Neuron (in vitro differentiated cells): Measurements from ENCODE around the gene MKNK1.
"Not testable (repeated sequence)": the region's sequence is repeated elsewhere in the genome, so short reads cannot be mapped to it uniquely, and the experiment has no call there.

Source experiments
- H2AFZ ChIP-seq: one replicate; pipeline ENCODE4 v1.6.1; 2013; ENCODE audit warnings: low read depth, mild to moderate bottlenecking, inconsistent platforms, low read length, moderate library complexity
- H3K27me3 ChIP-seq: one replicate; pipeline ENCODE4 v1.6.1; 2013; ENCODE audit warnings: low read length; ENCODE audit not compliant: insufficient read depth
- H3K36me3 ChIP-seq: one replicate; pipeline ENCODE4 v1.6.1; 2013; ENCODE audit warnings: low read length; ENCODE audit not compliant: insufficient read depth
- H3K4me1 ChIP-seq: one replicate; pipeline ENCODE4 v1.6.1; 2013; ENCODE audit warnings: low read length; ENCODE audit not compliant: insufficient read depth
- H3K4me3 ChIP-seq: 2 replicates; pipeline ENCODE4 v1.5.1; 2013; ENCODE audit warnings: mild to moderate bottlenecking, low read length, moderate library complexity
- H3K9me3 ChIP-seq: one replicate; pipeline ENCODE4 v1.6.1; 2013; ENCODE audit warnings: low read length

MKNK1 gene

DNA sequence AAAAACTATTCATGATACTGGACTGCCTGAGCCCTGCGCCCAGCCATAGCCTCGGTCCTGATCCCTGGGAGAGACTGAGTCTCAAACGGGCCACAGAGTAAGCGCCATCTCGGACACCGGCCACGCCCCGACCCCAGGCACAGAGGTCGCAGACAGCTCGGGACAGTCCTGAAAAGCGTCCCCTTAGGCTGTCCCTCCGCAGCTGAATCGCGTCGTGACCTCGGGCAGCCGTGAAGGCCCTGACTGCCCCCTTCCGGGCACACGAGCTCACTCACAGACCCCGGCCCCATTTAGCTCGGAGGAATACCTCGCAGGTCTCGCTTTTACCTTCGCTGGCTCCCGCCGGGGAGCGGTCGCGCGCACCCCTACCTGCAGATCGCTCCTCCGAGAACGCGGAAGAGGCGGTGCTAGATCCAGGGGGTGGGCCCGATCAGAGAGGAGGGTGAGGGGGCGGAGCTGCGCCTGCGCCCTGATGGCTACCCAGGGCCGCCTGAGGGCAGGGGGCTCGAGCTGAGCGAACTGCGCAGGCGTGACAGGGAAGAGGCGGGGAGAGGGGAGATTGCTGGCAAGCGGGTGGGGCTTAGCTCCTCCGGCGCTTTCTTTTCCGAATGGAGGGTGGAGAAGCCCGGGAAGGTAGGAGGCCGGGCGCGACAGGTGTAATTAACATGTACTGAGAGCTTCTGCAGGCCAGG is at the start of gene MKNK1:
Gene MKNK1 (minus strand): TSS at position 411 of the 692 bp plus-strand sequence. CDS start 20,941 bp downstream, outside the sequence.
- Histone ChIP-seq H3K27me3 (no peaks in the 10 kb centered on the region), H2AFZ (peak within 1 kb of the TSS; percentile 94), H3K36me3 (no peaks in the 10 kb centered on the region), H3K4me3 (peak within 1 kb of the TSS; percentile 79), H3K9me3 (no peaks in the 10 kb centered on the region), H3K4me1 (peaks cover 9% of the 10 kb centered on the region)

GRCh38 chr1:46653405-46653958 is 49.4 kb upstream of the MKNK1 start:
- no peak overlapping the region for H3K4me3 ChIP-seq
- H3K4me1 ChIP-seq = no peaks in the 10 kb centered on the region
- peaks cover 54% of the 10 kb centered on the region for H3K36me3 ChIP-seq

DNA sequence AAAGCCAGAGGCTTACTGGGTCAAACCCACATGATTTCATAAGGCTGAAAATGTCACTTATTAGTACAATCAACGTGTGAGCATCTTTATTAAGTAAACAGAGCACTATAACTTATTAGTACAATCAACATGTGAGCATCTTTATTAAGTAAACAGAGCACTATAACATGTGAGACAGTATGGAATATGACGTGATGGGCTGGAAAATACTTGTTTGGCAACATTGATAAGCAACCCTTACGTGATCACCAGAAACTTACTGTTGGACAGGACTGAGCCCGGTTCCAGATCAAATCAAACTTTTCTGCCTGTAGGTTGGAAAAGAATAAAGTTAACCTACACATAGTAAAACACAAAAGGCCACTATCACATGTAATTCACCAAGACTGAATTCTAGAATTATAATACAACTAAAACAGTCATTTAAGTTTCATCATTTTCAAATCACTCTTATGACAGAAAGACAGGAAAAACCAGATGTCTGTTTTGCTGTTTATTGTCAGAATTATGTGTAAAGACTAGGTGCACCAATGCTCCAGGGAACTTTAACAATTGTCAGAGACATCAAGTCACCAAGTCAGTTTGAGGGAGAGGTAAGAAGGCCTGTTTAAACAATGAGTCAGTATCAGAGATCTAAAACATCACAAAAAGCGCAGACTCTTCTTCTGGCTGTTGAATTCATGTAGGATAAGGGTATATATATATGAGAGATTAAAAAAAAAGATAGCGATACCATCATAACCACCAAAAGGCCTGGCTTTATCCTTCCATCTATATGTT is 48.4 kb upstream of the MKNK1 start:
- no peak overlapping the region for H3K4me3 ChIP-seq
- H3K4me1 ChIP-seq = no peaks in the 10 kb centered on the region
- H2AFZ ChIP-seq = no peak overlapping the region
- H3K36me3 ChIP-seq = peaks cover 46% of the 10 kb centered on the region
- peaks cover 14% of the 10 kb centered on the region for H3K9me3 ChIP-seq
- H3K27me3 ChIP-seq = no peaks in the 10 kb centered on the region

More at GRCh38 chr1:46653405-46653958, 49.4 kb upstream of the MKNK1 start:
- no peak overlapping the region for H2AFZ ChIP-seq
- H3K9me3 ChIP-seq = peaks cover 14% of the 10 kb centered on the region
- no peaks in the 10 kb centered on the region for H3K27me3 ChIP-seq

DNA sequence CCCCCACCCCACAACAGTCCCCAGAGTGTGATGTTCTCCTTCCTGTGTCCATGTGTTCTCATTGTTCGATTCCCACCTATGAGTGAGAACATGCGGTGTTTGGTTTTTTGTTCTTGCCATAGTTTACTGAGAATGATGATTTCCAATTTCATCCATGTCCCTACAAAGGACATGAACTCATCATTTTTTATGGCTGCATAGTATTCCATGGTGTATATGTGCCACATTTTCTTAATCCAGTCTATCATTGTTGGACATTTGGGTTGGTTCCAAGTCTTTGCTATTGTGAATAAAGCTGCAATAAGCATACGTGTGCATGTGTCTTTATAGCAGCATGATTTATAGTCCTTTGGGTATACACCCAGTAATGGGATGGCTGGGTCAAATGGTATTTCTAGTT is 47.1 kb upstream of the MKNK1 start:
- not testable (repeated sequence) for H3K4me3 ChIP-seq, H3K4me1 ChIP-seq, H2AFZ ChIP-seq, H3K27me3 ChIP-seq
- Histone ChIP-seq H3K36me3 (peaks cover 37% of the 10 kb centered on the region), H3K9me3 (peaks cover 12% of the 10 kb centered on the region)

DNA sequence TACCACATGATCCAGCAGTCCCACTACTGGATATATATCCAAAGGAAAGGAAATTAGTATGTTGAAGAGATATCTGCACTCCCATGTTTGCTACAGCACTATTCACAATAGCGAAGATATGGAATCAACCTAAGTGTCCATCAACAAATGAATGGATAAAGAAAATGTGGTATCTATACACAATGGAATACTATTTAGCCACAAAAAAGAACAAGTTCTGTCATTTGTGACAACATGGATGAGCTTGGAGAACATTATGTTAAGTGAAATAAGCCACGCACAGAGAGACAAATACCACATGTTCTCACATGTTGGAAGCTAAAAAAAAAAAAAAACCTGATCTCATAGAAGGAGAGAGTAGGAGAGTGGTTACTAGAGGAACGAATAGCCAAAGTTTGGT is 46.4 kb upstream of the MKNK1 start:
- Histone ChIP-seq H3K36me3 (peaks cover 34% of the 10 kb centered on the region), H2AFZ (no peak overlapping the region), H3K4me3 (no peak overlapping the region), H3K9me3 (peaks cover 10% of the 10 kb centered on the region), H3K4me1 (no peaks in the 10 kb centered on the region), H3K27me3 (no peaks in the 10 kb centered on the region)

- Histone ChIP-seq H3K9me3 (peaks cover 6% of the 10 kb centered on the region), H3K4me3 (no peak overlapping the region), H3K36me3 (peaks cover 31% of the 10 kb centered on the region), H2AFZ (no peak overlapping the region), H3K4me1 (no peaks in the 10 kb centered on the region), H3K27me3 (no peaks in the 10 kb centered on the region)
Measured at GRCh38 chr1:46649764-46650163, 45.7 kb upstream of the MKNK1 start.

GRCh38 chr1:46647611-46648010 is 43.5 kb upstream of the MKNK1 start:
- no peak overlapping the region for H3K4me3 ChIP-seq
- H3K4me1 ChIP-seq = no peaks in the 10 kb centered on the region
- no peak overlapping the region for H2AFZ ChIP-seq
- H3K27me3 ChIP-seq = no peaks in the 10 kb centered on the region
- peaks cover 43% of the 10 kb centered on the region for H3K36me3 ChIP-seq
- peaks cover 6% of the 10 kb centered on the region for H3K9me3 ChIP-seq

- no peak overlapping the region for H2AFZ ChIP-seq
- peaks cover 42% of the 10 kb centered on the region for H3K36me3 ChIP-seq
- H3K27me3 ChIP-seq = no peaks in the 10 kb centered on the region
- no peak overlapping the region for H3K4me3 ChIP-seq
- H3K4me1 ChIP-seq = no peaks in the 10 kb centered on the region
- H3K9me3 ChIP-seq = peaks cover 6% of the 10 kb centered on the region
Measured at GRCh38 chr1:46646844-46647243, 42.8 kb upstream of the MKNK1 start.

DNA sequence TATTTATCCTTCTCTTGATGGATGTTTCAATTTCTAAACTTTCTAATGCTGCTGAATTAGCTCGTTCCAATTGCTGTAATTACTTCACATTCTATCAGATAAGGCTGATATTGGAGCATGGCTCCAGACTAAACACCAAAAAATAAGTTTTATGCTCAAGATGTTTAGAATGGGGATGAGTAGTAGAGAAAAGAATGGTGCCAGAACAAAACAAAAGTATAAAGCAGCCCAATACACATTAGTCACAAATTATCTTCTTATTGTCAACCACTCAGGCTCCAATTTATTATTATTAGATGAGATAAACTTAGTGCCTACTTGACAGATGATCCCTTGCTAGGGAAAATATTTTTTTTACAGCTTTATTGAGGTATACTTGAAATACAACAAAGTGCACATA is 42.3 kb upstream of the MKNK1 start:
- Histone ChIP-seq H3K36me3 (peaks cover 44% of the 10 kb centered on the region), H3K4me3 (no peak overlapping the region), H2AFZ (no peak overlapping the region), H3K9me3 (peaks cover 6% of the 10 kb centered on the region), H3K27me3 (no peaks in the 10 kb centered on the region), H3K4me1 (no peaks in the 10 kb centered on the region)

GRCh38 chr1:46645815-46646214 is 41.7 kb upstream of the MKNK1 start:
- Histone ChIP-seq H2AFZ (no peak overlapping the region), H3K4me1 (no peaks in the 10 kb centered on the region), H3K4me3 (no peak overlapping the region), H3K9me3 (peaks cover 6% of the 10 kb centered on the region), H3K36me3 (peaks cover 44% of the 10 kb centered on the region), H3K27me3 (no peaks in the 10 kb centered on the region)

- H3K9me3 ChIP-seq = no peaks in the 10 kb centered on the region
- no peaks in the 10 kb centered on the region for H3K27me3 ChIP-seq
- H3K36me3 ChIP-seq = peaks cover 38% of the 10 kb centered on the region
- H3K4me1 ChIP-seq = no peaks in the 10 kb centered on the region
- H2AFZ ChIP-seq = no peak overlapping the region
- no peak overlapping the region for H3K4me3 ChIP-seq
Measured at GRCh38 chr1:46643368-46643775, 39.3 kb upstream of the MKNK1 start.

DNA sequence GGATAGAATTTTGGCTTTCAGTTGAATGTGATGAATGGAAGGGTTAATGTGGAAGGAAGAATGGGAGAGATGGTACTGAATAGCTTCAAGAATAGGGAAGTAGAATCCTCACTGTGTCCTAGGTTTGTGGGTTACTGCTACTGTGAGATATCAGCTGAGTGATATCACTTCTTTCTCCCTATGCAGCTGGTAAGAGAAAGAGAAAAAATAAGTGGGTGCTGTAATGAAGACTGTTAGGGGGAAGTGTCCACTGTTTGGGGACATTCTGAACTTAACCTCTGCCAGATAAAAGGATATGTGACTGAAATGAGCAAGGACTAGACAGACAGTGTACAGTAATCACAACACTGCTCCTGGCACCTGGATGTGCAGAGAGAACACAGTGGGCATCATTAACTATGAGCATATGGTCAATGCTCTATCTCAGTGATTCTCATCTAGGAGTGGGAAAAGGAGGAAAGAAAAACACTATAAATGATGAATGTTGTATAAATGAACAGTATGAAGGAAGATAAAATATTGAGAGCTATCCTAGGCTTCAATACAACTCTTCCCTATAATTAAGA is 38.1 kb upstream of the MKNK1 start:
- no peak overlapping the region for H3K4me3 ChIP-seq
- peaks cover 47% of the 10 kb centered on the region for H3K36me3 ChIP-seq
- no peaks in the 10 kb centered on the region for H3K27me3 ChIP-seq
- H3K4me1 ChIP-seq = no peaks in the 10 kb centered on the region
- H3K9me3 ChIP-seq = no peaks in the 10 kb centered on the region
- H2AFZ ChIP-seq = no peak overlapping the region

GRCh38 chr1:46639547-46639946 is 35.5 kb upstream of the MKNK1 start:
- peaks cover 62% of the 10 kb centered on the region for H3K36me3 ChIP-seq
- H2AFZ ChIP-seq = no peak overlapping the region
- no peaks in the 10 kb centered on the region for H3K27me3 ChIP-seq
- H3K4me1 ChIP-seq = no peaks in the 10 kb centered on the region
- H3K4me3 ChIP-seq = no peak overlapping the region
- no peaks in the 10 kb centered on the region for H3K9me3 ChIP-seq
